GM23338 (cell line): ENCODE data around the gene MPHOSPH8. TPM values are rescaled to one million over a fixed set of nuclear protein-coding genes. Genes with fewer than 3 reads are reported as not detected.

ENCODE experiments used
- ATAC-seq: fragments of 200-7000 bp; cut with Tn5 transposase; 3 replicates; pipeline ENCODE4 v1.9.1; 2020
- DNase-seq: peaks from one replicate; pipeline ENCODE4 v3.0.0-alpha.2; 2015; ENCODE audit warnings: low spot score
- H2AFZ ChIP-seq: fragments of 200-600 bp; sonication (generic); 2 replicates; pipeline ENCODE4 v1.8.0; 2016; ENCODE audit warnings: antibody characterized with exemption, mild to moderate bottlenecking, moderate library complexity
- H3F3A ChIP-seq: fragments of 200-600 bp; sonication (generic); replicated peaks from 2 replicates; pipeline ENCODE4 v1.8.0; 2017; ENCODE audit warnings: antibody characterized with exemption, mixed run types, low read depth
- H3K27ac ChIP-seq: fragments of 200-600 bp; sonication (generic); 2 replicates; pipeline ENCODE4 v1.6.1; 2016; ENCODE audit warnings: low read depth
- H3K27me3 ChIP-seq: fragments of 200-600 bp; sonication (generic); 2 replicates; pipeline ENCODE4 v1.8.0; 2016; ENCODE audit warnings: mild to moderate bottlenecking, mixed run types, moderate library complexity; ENCODE audit not compliant: insufficient read depth
- H3K36me3 ChIP-seq: fragments of 200-600 bp; sonication (generic); 2 replicates; pipeline ENCODE4 v1.8.0; 2016; ENCODE audit warnings: mild to moderate bottlenecking; ENCODE audit not compliant: insufficient read depth
- H3K4me1 ChIP-seq: fragments of 200-600 bp; sonication (generic); 2 replicates; pipeline ENCODE4 v1.8.0; 2016; ENCODE audit warnings: mild to moderate bottlenecking, moderate library complexity; ENCODE audit not compliant: insufficient read depth
- H3K4me2 ChIP-seq: fragments of 200-600 bp; sonication (generic); 2 replicates; pipeline ENCODE4 v1.7.1; 2017; ENCODE audit warnings: mixed run types
- H3K4me3 ChIP-seq: fragments of 200-600 bp; sonication (generic); 2 replicates; pipeline ENCODE4 v1.6.1; 2016; ENCODE audit warnings: mixed run types
- H3K79me2 ChIP-seq: fragments of 200-600 bp; sonication (generic); replicated peaks from 2 replicates; pipeline ENCODE4 v1.8.0; 2017; ENCODE audit warnings: mild to moderate bottlenecking; ENCODE audit not compliant: insufficient read depth
- H3K9me2 ChIP-seq: fragments of 200-600 bp; sonication (generic); 2 replicates; pipeline ENCODE4 v1.8.0; 2017; ENCODE audit not compliant: insufficient read depth
- H4K20me1 ChIP-seq: fragments of 200-600 bp; sonication (generic); replicated peaks from 2 replicates; pipeline ENCODE4 v1.8.0; 2017; ENCODE audit warnings: mild to moderate bottlenecking; ENCODE audit not compliant: insufficient read depth
- H3K27ac Mint-ChIP-seq: 2 replicates; pipeline ENCODE4 v1.8.0; 2020; ENCODE audit warnings: inconsistent platforms, mild to moderate bottlenecking, moderate library complexity, mixed read lengths
- H3K27me3 Mint-ChIP-seq: 3 replicates; pipeline ENCODE4 v1.8.0; 2022; ENCODE audit warnings: low read depth, mild to moderate bottlenecking, moderate library complexity, mixed read lengths, inconsistent platforms; ENCODE audit not compliant: insufficient read depth, poor library complexity
- H3K36me3 Mint-ChIP-seq: 3 replicates; pipeline ENCODE4 v1.8.0; 2021; ENCODE audit warnings: low read depth, mild to moderate bottlenecking, inconsistent platforms, moderate library complexity, mixed read lengths
- H3K4me1 Mint-ChIP-seq: 3 replicates; pipeline ENCODE4 v1.8.0; 2020; ENCODE audit warnings: mild to moderate bottlenecking, inconsistent platforms, mixed read lengths
- H3K4me3 Mint-ChIP-seq: 3 replicates; pipeline ENCODE4 v1.8.0; 2021; ENCODE audit warnings: moderate library complexity, mild to moderate bottlenecking, inconsistent platforms, mixed read lengths
- H3K9me3 Mint-ChIP-seq: 3 replicates; pipeline ENCODE4 v1.8.0; 2020; ENCODE audit warnings: moderate library complexity, mild to moderate bottlenecking, inconsistent platforms, mixed read lengths
- CREB1 ChIP-seq: fragments of 250-450 bp; sonication (Bioruptor Pico); IDR thresholded peaks from 2 replicates; pipeline ENCODE4 v1.5.0; 2020; ENCODE audit warnings: low read depth, mild to moderate bottlenecking, moderate library complexity
- CTCF ChIP-seq, 2 experiments: fragments of 200-600 bp in 1 of 2; sonication (generic) in 1 of 2; conservative IDR thresholded peaks; 2 replicates each; pipeline versions ENCODE4 v1.5.1 to v1.6.1; 2016 to 2017; ENCODE audit warnings: antibody characterized with exemption in 2 of 2, low read depth in 2 of 2, mild to moderate bottlenecking in 2 of 2, moderate library complexity in 1 of 2
- ETS1 ChIP-seq: IDR thresholded peaks from 2 replicates; pipeline ENCODE4 v1.6.1; 2016; ENCODE audit warnings: antibody characterized with exemption
- EZH2 ChIP-seq: fragments of 200-600 bp; sonication (generic); IDR thresholded peaks from one replicate; pipeline ENCODE4 v1.8.0; 2017; ENCODE audit warnings: antibody characterized with exemption, mild to moderate bottlenecking, low read depth; ENCODE audit not compliant: unreplicated experiment
- EZH2phosphoT487 ChIP-seq: fragments of 200-600 bp; sonication (generic); IDR thresholded peaks from one replicate; pipeline ENCODE4 v1.8.1; 2018; ENCODE audit warnings: antibody characterized with exemption; ENCODE audit not compliant: unreplicated experiment
- JUNB ChIP-seq: IDR thresholded peaks from one replicate; pipeline ENCODE4 v1.6.1; 2016; ENCODE audit warnings: antibody characterized with exemption; ENCODE audit not compliant: unreplicated experiment
- NANOG ChIP-seq: IDR thresholded peaks from 2 replicates; pipeline ENCODE4 v1.6.1; 2016; ENCODE audit warnings: antibody characterized with exemption, borderline replicate concordance
- POLR2AphosphoS5 ChIP-seq: IDR thresholded peaks from 2 replicates; pipeline ENCODE4 v1.6.1; 2016; ENCODE audit warnings: antibody characterized with exemption, low read depth
- REST ChIP-seq: IDR thresholded peaks from one replicate; pipeline ENCODE4 v1.6.1; 2018; ENCODE audit warnings: antibody characterized with exemption; ENCODE audit not compliant: unreplicated experiment
- STAT1 ChIP-seq: IDR thresholded peaks from one replicate; pipeline ENCODE4 v1.6.1; 2016; ENCODE audit warnings: antibody characterized with exemption; ENCODE audit not compliant: unreplicated experiment
- ZNF114 ChIP-seq: fragments of 250-450 bp; sonication (Bioruptor Pico); IDR thresholded peaks from 2 replicates; pipeline ENCODE4 v1.5.0; 2020; ENCODE audit warnings: mild to moderate bottlenecking, moderate library complexity
- ZNF331 ChIP-seq: fragments of 250-450 bp; sonication (Bioruptor Pico); IDR thresholded peaks from 2 replicates; pipeline ENCODE4 v1.5.0; 2020; ENCODE audit warnings: low read depth, mild to moderate bottlenecking, moderate library complexity
- ZNF462 ChIP-seq: fragments of 250-450 bp; sonication (Bioruptor Pico); IDR thresholded peaks from 2 replicates; pipeline ENCODE4 v1.5.0; 2020; ENCODE audit warnings: mild to moderate bottlenecking, moderate library complexity
- polyA plus RNA-seq: library from polyadenylated mRNA; unstranded; fragments of >200 nt; fragmentation: Nextera tagmentation; extraction: Ambion mirVana; gene quantifications from 2 replicates; pipeline ENCODE4 v1.2.1, GENCODE V29; 2016
- total RNA-seq: library from RNA; depleted of rRNA; stranded (reverse); fragments of >200 nt; shearing (Covaris generic); gene quantifications from 2 replicates; pipeline ENCODE4 v1.2.3, GENCODE V29; 2014

The MPHOSPH8 gene
- total and polyA plus RNA-seq, 2 experiments from 2014 or later = 15.6 to 31.9 TPM

- no peak for TF ChIP-seq CREB1 (CRISPR knock-in tag)
- TF ChIP-seq POLR2AphosphoS5 = no peak
- TF ChIP-seq CTCF (conservative IDR thresholded peaks at IDR 0.05; ENCODE audit: low read depth in 2 of 2) = no peak
- no peak for TF ChIP-seq ZNF462
- no peak for TF ChIP-seq JUNB
- no peak for TF ChIP-seq ZNF331 (CRISPR knock-in tag)
- no peak for TF ChIP-seq ETS1
- TF ChIP-seq EZH2 = no peak
- TF ChIP-seq NANOG = no peak
- no peak for TF ChIP-seq EZH2phosphoT487
- TF ChIP-seq ZNF114 (CRISPR knock-in tag) = no peak
- TF ChIP-seq STAT1 = no peak
- TF ChIP-seq REST = no peak
- Mint-ChIP-seq H3K9me3 (peaks cover 79% of the 10 kb centered on the region), H3K27me3 (peaks cover 12% of the 10 kb centered on the region), H3K27ac (no peak overlapping the region), H3K4me3 (no peak overlapping the region), H3K4me1 (no peaks in the 10 kb centered on the region), H3K36me3 (peaks cover 4% of the 10 kb centered on the region; the same call in 1 of the 3 replicates)
- no peaks in the 10 kb centered on the region for H3K27me3 ChIP-seq
- H3K9me2 ChIP-seq = no peaks in the 10 kb centered on the region
- H4K20me1 ChIP-seq = no peaks in the 10 kb centered on the region
- ATAC-seq = no peak
- H3F3A ChIP-seq = no peaks in the 10 kb centered on the region
- no peak overlapping the region for H2AFZ ChIP-seq
- no peak for DNase-seq
- no peaks in the 10 kb centered on the region; the same call in 1 of the 2 replicates for H3K4me1 ChIP-seq
- H3K4me2 ChIP-seq = no peak overlapping the region
- H3K4me3 ChIP-seq = no peak overlapping the region
- no peaks in the 10 kb centered on the region for H3K36me3 ChIP-seq
- no peaks in the 10 kb centered on the region for H3K79me2 ChIP-seq
- H3K27ac ChIP-seq = no peak overlapping the region
These were observed 43.0 kb upstream of the MPHOSPH8 start for GRCh38 chr13:19590423-19590822.
